HG03460 (cell line): Measurements from ENCODE around the gene C1QA.

Experiments
- ATAC-seq: cut with Tn5 transposase; IDR thresholded peaks from one replicate; pipeline ENCODE4 v1.9.1; 2021; ENCODE audit not compliant: unreplicated experiment

The C1QA gene, protein sequence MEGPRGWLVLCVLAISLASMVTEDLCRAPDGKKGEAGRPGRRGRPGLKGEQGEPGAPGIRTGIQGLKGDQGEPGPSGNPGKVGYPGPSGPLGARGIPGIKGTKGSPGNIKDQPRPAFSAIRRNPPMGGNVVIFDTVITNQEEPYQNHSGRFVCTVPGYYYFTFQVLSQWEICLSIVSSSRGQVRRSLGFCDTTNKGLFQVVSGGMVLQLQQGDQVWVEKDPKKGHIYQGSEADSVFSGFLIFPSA

DNA sequence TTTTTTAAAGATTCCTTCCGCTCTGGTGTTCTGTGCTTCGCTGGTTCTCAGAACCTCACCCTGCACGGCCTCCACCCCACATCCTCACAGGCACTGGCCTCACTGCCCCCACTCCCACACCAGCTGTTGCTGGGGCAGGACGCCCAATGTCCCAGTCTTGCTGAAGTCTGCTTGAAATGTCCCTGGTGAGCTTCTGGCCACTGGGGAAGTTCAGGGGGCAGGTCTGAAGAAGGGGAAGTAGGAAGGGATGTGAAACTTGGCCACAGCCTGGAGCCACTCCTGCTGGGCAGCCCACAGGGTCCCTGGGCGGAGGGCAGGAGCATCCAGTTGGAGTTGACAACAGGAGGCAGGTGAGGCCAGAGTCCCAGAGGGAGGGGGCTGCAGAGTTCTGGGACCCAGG lies at the start of gene C1QA:
C1QA (plus strand) TSS at position 276 of the 400 bp plus-strand sequence. CDS start 989 bp downstream, outside the sequence.
- no peak for ATAC-seq

DNA sequence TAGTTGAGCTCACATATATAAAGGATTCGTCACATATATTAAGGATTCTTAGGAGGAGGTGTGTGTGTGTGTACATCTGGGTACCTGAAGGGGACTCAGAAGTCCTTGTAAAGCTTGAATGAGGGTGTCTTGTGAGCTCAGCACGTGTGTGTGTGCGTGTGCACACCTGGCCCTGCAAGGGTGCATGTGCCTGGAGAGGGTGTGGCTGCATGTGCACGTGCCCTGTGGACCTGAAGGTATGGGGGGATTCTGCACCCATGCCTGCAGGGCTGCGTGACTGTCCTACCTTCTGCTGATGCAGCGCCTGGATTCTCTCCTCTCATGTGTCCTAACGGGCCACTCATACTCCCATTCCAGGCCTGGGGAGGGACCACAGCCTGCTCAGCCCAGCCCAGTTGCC lies 49.2 kb upstream of the C1QA start:
- no peak for ATAC-seq

DNA sequence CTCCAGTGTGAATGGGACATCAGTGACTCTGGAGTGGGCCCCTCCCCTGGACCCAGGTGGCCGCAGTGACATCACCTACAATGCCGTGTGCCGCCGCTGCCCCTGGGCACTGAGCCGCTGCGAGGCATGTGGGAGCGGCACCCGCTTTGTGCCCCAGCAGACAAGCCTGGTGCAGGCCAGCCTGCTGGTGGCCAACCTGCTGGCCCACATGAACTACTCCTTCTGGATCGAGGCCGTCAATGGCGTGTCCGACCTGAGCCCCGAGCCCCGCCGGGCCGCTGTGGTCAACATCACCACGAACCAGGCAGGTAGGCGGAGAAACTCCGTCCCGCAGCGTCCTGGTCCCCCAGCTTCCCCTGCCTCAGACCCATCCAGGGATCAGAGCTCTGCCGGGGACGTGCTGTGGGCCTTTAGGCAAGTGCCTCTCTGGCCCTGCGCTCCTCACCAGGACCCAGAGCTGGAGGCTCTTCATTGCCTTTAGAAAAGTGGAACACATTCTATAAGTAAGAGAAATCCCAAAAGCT lies 47.5 kb upstream of the C1QA start:
- ATAC-seq = no peak

DNA sequence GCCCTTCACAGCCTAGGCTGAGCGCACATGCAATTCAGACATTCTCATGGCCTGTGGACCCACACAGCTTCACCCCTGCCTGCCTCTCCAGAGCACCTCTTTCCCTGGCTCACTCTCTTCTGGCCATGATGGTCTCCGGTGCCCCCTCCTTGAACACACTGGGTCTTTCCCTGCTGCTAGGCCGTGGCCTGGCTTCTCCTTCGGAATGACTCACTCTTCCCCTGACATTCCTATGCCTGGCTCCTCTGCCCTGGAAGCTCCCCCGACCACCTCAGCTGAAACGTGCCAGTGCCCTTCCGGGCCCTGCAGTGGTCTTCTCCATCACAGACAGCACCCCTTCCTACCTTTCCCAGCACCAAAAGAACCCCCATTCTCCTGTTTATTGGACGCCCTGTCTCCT lies 44.9 kb upstream of the C1QA start:
- no peak for ATAC-seq

DNA sequence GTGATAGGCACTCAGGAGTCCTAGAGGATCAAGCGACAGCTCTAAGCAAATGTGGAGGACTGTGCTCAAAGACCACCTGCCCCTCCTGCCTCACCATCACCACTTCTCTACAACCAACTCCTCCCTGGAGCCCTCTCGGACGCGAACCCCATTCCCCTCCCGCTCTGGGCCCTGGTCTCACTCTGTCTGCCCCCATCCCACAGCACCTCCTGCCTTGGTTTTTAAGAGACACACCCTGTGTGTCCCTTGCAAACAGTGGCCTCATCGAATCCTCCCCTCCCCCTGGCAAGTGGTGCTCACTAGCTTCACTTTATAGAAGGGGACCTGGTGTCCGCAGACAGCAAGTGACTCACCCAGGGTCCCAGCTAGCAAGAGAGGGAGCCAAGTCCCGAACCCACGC lies 44.4 kb upstream of the C1QA start:
- no peak for ATAC-seq

DNA sequence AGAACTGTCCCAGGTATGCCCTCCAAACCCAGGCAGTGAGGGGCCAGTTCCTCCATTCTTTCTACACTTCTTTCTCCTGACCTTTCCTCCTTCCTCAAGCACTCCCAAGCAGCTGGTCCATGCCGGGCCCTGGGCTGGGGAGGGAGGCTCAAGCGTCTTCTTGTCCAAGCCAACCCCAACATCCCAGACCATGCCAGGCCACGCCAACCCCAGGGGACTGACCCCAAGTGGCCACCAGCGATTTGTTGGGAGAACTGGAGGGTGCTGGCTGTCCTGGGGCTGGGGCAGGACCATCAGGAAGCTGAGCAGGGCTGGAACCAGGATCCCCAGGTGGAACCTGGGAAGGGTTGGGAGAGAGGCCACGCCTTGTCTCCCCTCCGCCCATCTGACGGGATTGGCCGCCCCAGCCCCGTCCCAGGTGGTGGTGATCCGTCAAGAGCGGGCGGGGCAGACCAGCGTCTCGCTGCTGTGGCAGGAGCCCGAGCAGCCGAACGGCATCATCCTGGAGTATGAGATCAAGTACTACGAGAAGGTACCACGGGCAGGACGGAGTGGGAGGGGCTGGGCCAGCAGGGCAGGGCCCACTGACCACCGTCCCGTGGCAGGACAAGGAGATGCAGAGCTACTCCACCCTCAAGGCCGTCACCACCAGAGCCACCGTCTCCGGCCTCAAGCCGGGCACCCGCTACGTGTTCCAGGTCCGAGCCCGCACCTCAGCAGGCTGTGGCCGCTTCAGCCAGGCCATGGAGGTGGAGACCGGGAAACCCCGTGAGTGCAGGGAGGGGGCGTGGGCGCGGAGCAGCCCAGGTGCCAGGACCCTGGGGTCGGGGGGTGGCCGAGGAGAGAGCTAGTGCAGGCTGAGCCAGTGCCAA lies 43.3 kb upstream of the C1QA start:
- ATAC-seq = no peak

DNA sequence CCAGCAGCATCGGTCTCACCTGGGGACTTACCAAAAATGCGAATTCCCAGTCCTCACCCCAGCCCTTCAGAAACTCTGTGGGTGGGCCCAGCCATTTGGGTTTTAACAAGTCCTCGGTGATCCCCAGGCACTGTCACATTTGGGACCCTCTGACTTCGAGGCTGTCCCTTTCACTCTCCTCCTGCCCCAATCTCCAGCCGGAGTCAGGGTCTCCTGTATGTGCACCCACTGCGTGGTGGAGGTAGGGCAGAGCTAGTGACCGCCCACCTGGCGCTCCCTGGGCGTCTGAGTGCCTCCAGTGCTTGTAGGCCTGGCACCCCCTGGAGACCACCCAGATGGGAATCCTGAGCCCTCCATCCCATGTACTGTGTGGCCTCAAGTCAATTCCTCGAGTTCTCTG lies 42.0 kb upstream of the C1QA start:
- no peak for ATAC-seq

DNA sequence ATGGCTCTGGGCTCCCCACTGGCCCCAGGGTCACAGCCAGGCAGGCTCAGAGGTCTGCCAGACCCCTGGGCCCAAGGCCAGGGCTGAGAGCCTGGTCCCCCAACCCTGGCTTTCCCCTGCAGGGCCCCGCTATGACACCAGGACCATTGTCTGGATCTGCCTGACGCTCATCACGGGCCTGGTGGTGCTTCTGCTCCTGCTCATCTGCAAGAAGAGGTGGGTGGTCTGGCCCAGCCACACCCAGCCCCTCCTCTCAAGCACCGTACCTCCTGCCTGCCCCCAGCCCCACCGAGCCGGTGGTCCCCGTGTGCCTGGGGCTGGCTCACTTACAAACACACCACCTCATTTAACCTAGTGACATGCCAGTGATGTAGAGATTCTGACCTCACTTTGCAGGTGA lies 41.3 kb upstream of the C1QA start:
- ATAC-seq = no peak

DNA sequence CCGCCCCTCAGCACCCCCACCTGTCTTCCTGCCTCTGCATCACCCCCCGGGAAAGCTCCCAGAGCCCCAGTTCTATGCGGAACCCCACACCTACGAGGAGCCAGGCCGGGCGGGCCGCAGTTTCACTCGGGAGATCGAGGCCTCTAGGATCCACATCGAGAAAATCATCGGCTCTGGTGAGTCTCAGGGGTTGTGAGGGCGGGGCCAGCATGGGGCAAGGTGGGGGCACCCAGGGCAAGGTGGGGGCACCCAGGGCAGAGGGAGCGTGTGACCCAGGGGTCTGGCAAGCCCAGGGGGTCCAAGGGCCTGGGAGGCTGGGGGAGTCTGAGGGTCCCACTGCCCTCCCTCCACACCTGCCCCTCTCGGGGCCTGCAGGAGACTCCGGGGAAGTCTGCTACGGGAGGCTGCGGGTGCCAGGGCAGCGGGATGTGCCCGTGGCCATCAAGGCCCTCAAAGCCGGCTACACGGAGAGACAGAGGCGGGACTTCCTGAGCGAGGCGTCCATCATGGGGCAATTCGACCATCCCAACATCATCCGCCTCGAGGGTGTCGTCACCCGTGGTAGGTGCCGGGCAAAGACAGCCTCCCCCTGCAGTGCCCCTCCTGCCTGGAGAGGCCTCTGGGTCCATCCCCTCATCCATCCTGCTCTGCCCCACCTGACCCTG lies 39.0 kb upstream of the C1QA start:
- ATAC-seq = no peak

DNA sequence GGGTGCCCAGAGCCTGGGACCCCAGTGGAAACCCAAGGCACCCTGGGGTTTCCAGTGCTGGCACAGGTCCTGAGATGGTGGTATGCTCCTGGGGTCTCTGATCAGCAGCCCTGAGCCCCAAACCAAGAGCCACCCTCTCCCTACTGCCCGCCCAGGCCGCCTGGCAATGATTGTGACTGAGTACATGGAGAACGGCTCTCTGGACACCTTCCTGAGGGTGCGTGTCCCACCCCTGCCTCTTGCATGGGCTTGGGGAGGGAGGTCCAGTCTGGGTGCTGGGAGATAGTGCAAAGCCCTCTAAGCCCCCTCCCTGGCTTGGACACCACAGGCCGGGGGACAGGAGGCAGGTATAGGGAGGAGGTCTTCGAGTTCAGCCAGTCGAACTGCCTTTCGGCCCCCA lies 38.4 kb upstream of the C1QA start:
- ATAC-seq = no peak

DNA sequence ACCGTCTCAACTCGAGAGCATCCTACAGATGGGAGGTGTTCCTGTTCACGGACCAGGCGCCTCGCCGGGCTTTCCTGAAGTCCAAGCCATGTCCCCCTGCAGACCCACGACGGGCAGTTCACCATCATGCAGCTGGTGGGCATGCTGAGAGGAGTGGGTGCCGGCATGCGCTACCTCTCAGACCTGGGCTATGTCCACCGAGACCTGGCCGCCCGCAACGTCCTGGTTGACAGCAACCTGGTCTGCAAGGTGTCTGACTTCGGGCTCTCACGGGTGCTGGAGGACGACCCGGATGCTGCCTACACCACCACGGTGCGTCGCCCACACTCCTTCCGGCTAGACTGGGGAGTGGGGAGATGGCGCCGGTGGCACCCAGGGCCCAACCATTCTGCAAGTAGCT lies 37.7 kb upstream of the C1QA start:
- no peak for ATAC-seq

DNA sequence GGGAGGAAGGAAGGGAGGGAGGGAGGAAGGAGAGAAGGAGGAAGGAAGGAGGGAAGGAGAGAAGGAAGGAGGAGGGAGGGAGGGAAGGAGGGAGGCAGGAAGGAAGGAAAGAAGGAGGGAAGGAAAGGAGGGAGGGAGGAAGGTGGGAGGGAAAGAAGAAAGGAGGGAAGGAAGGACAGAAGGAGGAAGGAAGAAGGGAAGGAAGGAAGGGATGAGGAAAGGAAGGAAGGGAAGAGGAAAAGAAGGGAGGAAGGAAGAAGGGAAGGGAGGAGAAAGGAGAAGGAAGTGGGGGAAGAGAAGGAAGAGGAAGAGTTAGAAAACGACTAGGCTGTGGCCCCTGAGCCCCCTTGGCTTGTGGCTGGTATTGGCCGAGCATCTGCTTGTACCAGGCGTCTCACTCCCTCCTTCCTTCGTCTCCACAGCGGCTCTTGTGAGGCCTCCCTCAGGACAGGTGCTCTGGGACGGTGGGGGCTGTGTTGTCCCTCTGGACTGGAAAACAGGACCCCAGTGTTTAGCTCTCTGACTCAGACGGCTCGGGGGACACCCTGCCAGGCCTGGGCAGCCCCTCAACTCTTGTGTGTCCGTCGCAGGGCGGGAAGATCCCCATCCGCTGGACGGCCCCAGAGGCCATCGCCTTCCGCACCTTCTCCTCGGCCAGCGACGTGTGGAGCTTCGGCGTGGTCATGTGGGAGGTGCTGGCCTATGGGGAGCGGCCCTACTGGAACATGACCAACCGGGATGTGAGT lies 36.2 kb upstream of the C1QA start:
- no peak for ATAC-seq

DNA sequence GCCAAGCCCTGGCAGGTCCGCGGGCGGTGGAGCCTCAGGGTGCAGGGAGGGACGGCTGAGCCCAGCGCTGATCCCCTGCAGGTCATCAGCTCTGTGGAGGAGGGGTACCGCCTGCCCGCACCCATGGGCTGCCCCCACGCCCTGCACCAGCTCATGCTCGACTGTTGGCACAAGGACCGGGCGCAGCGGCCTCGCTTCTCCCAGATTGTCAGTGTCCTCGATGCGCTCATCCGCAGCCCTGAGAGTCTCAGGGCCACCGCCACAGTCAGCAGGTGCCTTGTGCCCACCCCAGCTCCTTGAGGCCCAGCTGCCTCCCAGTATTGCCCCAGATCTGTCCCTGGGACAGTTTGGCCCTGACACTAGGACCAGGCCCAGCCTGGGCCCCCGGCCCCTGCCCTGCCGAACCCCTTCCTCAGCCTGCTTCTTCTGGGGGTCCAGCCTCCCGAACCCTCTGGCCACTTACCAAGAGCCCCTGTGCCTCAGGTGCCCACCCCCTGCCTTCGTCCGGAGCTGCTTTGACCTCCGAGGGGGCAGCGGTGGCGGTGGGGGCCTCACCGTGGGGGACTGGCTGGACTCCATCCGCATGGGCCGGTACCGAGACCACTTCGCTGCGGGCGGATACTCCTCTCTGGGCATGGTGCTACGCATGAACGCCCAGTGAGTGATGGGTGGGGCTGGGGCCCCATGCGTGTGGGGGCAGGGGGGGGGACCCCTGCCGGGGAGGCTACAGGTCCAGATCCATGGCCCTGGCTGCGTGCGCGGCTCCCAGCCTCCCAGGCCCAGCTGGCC lies 35.4 kb upstream of the C1QA start:
- no peak for ATAC-seq

DNA sequence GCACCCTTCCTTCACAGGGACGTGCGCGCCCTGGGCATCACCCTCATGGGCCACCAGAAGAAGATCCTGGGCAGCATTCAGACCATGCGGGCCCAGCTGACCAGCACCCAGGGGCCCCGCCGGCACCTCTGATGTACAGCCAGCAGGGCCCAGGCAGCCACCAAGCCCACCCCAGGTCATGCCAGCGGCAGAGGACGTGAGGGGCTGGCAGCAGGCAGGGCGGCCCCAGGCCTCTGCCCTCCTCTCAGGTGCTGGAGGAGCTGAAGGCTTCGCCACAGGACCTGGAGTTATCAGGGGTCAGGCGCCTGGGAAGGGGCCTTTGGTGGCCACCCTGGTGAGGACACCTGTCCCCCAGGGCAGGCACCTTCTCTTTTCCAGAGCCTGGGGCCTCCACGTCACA lies 34.8 kb upstream of the C1QA start:
- no peak for ATAC-seq

DNA sequence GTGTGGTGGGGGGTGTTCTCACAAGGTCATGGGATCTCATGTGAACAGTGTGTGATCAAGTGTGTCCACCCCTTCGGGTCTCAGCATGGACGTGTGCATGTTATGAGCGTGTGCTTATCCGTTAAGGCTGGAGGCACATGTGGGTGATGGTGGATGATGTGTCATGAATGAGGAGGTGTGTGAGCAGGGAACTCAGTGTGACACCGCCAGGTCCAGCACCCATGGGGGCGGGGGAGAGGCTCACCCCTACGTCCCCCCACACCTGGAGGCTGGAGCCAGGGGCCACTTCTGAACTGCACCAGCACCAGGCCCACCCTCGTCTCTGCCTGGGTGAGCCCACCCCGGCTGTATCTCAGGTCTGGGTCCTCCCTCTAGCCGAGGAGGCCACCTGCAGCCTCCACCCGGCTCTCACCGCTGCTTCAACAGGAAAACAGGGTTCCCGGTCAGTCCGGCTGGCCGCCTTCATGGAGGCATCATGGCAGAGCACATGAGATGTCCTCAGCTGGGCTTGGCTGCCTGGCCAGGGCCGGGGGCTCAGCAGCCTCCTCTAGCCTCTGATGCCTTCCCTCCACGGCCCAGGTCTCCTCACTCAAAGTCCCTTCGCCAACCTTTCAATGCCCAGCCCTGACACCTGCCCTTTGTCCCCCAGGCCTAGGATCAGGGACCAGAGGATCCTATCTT lies 34.2 kb upstream of the C1QA start:
- no peak for ATAC-seq

DNA sequence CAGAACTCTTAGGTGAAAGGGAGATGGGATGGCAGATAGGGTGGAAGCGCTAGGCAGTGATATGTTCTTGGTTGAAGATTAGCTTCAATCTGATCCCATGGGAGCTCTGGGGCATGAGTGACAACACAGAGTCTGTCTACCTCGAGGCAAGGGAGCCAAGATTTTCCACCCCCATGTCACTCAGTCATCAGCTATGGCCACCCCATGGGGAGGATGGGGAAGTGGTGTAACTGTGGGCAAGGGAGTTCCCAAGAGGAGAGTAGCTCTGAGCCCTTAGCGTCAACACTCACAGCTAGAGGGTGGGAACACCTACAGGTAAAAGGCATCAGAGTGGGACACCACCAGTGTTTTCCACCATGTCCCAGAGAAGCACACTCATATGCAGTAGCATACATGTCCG lies 30.3 kb upstream of the C1QA start:
- no peak for ATAC-seq

DNA sequence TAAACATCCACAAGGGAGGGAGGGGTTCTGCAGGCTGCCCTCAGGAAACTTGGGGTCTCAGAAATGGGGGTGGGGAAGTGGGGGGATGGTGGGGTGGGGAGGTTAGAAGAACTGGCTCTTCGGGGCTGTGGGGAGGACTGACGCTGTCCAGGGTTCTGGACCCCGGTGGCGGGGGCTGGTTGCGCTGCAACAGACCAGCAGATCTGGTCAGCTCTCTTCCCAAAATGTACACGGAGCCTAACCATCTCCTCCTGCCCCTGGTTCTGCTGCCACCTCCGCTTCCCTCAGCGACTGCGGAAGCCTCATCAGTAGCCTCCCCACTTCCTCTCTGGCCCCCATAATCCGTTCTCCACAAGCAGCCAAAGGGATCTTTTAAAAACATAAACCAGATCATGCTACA lies 29.3 kb upstream of the C1QA start:
- no peak for ATAC-seq

DNA sequence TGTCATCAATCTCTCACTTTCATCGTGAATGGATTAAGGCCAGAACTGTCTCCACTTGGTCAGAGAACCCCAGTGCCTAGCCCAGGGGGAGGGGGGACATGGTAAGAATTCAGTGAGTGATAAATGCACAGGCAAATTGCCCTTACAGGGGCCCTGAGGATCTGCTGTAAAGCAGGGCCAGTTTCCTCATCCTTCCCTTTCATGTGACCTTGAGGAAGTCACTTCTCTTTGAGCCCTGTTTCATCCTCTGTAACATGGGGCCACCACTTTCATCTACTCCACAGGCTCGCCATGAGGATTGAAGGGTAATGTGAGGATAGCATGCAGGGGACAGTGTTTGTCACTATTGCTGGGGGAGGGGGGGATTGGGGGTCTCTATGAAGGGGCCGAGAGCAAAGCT lies 28.1 kb upstream of the C1QA start:
- ATAC-seq = no peak

DNA sequence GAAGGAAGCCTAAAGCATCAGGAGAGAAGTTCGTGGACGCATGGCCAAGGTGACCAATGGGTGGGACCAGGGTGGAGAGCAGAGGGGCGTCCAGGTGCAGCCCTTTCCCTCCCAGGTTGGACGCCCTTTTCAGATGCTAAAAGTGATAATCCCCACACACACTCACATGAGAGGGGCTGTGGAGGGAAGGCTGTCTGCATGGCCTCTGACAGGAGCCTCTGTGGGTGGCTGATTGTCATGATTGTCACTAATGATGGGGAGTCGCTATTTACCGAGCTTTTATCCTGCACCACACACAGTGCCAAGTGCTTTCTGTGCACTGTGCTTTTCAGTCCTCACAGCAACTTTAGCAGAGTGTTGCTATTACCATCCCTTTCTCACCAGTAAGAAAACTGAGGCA lies 27.1 kb upstream of the C1QA start:
- no peak for ATAC-seq

DNA sequence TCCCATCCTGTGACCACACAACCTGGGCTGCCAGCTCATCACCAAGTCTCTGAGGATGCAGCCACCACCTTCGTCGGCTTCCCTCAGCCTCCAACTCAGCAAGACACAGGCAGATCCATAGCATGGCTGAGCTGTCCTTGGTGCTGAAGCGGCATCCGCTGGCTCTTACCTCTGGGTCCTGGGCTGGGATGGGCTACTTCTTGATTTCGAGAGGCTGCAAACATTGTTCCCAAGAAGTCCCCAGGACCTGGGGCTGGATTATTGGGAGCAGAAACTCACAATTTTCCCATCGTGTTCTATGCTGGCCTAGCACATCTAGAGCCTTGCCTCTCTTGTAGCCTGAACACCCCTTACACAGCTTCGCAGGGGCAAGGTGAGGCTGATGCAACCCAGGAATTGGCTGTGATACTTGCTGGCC lies 24.9 kb upstream of the C1QA start:
- no peak for ATAC-seq
